TTC549 (cell line): ENCODE data around the gene CNTFR.

Experiments
- FAIRE-seq: peaks from 2 replicates; lab custom pipeline; 2012; peaks lifted over from hg19 to GRCh38; lab: Jason Lieb, UNC

Gene CNTFR

GRCh38 chr9:34507556-34507955 lies 82.0 kb downstream of the CNTFR start:
- no peak for FAIRE-seq

- no peak for FAIRE-seq
These were observed 82.9 kb downstream of the CNTFR start for GRCh38 chr9:34506623-34507022.

GRCh38 chr9:34505370-34506120 lies 84.0 kb downstream of the CNTFR start:
- FAIRE-seq = no peak

DNA sequence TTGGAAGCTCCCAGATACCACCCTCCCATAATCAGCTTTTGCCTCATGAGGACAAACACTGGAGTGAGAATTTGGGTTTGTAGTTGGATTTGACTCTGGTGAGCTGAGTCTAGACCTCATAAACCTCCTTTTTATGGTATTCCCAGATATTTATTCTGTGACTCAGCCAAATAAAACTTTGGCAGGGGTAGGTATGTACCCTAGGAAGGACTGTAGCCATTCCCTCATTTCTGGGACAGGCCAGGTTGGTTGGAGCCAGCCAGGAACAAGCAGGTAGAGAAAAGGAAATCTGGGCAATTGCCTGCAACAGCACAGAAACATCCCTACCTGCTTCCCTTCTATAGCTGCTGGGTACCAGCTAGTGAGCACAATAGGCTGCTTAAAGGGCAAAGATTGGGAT lies 86.1 kb downstream of the CNTFR start:
- no peak for FAIRE-seq

- no peak for FAIRE-seq
These were observed 86.6 kb downstream of the CNTFR start for GRCh38 chr9:34502891-34503290.

DNA sequence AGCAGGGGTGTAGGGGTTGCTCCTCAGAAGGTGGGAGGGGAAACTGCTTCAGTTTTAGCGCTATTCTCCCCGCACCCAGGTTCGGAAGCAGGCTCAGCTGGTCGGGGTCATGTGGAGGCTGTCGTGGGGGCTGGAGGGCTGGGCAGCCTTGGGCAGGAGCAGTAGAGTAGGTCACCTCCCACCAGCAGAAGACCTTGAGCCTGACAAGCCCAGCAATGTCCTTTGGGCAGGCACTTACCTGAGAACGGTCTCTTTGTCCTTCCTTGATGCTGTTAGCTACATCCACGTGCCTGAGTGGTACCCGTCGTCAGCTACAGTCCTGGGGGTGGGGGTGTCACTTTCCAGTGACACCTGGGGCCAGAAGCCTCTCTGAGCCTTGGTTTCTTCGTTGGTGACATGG lies 87.1 kb downstream of the CNTFR start:
- FAIRE-seq = no peak

DNA sequence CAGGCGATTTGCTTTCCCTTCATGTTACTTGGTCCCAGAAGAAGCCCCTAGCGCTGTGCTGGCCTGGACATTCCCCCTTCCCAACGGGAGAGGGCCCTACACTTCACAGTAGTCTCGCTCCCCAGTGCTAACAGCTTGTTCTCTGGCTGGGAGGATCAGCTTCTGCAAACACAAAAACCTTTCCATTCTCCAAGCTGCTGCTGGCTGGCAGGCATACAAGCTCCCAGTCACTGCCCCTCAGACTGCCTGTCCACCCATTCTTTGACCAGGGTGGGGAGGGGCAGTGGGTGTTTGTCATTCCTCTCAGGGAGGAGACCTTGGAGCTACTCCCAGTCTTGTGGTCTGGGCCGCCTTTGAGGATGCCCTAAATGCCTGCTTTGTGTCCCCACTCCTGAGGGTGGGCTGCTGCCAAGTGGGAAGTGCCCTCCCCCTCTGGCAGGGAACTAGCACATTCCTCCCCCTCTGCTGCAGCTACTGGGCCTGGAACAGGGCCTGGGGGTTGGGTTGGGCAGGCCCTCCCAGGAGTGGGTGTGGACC lies 87.6 kb downstream of the CNTFR start:
- FAIRE-seq = no peak
